Measurements from ENCODE around the gene GPRC5B.

Gene GPRC5B

DNA sequence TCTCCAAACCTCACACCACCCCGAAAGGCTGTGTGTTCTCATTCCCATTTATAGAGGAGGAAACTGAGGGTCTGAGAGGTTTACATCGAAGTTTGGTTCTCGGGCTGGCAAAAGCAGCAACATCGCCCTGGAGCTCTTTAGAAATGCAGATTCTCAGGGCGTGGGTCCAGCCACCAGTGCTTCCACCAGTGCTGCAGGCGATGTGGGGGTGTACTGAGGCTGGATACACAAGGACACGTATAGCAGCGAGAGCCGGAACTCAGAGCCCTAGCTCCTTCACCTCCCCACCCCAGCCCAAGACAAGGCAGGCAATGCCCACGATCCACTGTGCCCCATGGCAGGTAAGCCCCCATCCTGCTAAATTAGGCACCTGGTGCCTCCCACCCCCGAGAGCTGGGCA lies 5.9 kb downstream of the GPRC5B start:
- peaks cover 5% of the 10 kb centered on the region for H3K27me3 ChIP-seq (ENCODE audit: control insufficient read depth, insufficient read depth, low read length)
- H3K4me3 ChIP-seq (ENCODE audit: low read length) = no peak overlapping the region
- H3K4me1 ChIP-seq (ENCODE audit: control insufficient read depth, insufficient read depth, low read length) = peaks cover 18% of the 10 kb centered on the region
- no peak overlapping the region for H3K9ac ChIP-seq (ENCODE audit: low read length)
- H3K36me3 ChIP-seq (ENCODE audit: control insufficient read depth, insufficient read depth, low read length) = peaks cover 3% of the 10 kb centered on the region
- H3K9me3 ChIP-seq (ENCODE audit: control insufficient read depth, low read length) = no peaks in the 10 kb centered on the region

DNA sequence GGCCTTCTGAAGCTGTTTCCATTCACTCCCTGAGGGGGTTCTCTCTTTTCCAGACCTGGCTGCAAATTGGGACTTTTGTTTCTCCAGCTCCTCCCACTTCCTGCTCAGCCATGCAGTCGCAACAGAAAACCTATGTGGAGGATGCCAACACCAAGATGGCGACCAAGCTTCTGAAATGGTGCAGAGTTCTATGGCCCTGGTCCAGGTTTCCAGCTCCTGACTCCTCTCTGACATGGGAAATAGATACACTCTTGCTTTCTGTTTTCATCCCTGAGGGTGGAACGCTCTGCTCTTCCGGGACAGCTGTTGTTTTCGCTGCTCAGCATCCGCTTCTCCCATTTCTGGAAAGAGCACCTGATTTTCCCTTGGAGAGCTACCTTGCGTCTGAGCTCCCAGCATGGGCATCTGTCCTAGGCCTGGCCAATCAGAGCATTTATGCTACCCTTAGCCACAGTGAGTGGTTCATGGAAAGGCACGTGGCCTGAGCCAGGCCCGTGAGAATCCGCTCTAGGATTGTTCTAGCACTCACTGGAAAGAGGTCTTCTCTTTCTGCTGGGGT lies 8.1 kb downstream of the GPRC5B start:
- Histone ChIP-seq H3K36me3 (ENCODE audit: control insufficient read depth, insufficient read depth, low read length) (peaks cover 3% of the 10 kb centered on the region), H3K9ac (ENCODE audit: low read length) (no peak overlapping the region), H3K9me3 (ENCODE audit: control insufficient read depth, low read length) (no peaks in the 10 kb centered on the region), H3K27me3 (ENCODE audit: control insufficient read depth, insufficient read depth, low read length) (no peaks in the 10 kb centered on the region), H3K4me3 (ENCODE audit: low read length) (no peak overlapping the region), H3K4me1 (ENCODE audit: control insufficient read depth, insufficient read depth, low read length) (peaks cover 18% of the 10 kb centered on the region)

DNA sequence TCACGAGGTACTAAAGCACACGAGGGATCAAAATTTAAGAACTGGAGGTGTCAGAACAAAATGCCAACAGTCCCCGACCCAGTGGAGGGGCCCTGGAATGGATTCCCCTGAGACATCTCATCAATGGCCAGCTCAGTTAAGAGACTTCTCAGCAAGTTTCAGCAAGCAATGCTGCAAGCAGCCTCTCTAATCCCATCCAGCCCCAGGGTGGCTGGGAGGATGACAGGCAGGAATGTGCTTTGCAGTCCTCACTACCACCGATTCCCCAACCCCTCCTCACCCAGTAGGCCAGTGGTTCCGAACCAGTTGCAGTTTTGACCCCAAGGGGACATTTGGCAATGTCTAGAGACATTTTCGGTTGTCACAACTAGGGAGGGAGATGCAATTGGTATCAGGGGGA lies 8.7 kb downstream of the GPRC5B start:
- Histone ChIP-seq H3K27me3 (ENCODE audit: control insufficient read depth, insufficient read depth, low read length) (no peaks in the 10 kb centered on the region), H3K9ac (ENCODE audit: low read length) (no peak overlapping the region), H3K36me3 (ENCODE audit: control insufficient read depth, insufficient read depth, low read length) (peaks cover 3% of the 10 kb centered on the region), H3K4me3 (ENCODE audit: low read length) (no peak overlapping the region), H3K4me1 (ENCODE audit: control insufficient read depth, insufficient read depth, low read length) (peaks cover 18% of the 10 kb centered on the region), H3K9me3 (ENCODE audit: control insufficient read depth, low read length) (no peaks in the 10 kb centered on the region)

DNA sequence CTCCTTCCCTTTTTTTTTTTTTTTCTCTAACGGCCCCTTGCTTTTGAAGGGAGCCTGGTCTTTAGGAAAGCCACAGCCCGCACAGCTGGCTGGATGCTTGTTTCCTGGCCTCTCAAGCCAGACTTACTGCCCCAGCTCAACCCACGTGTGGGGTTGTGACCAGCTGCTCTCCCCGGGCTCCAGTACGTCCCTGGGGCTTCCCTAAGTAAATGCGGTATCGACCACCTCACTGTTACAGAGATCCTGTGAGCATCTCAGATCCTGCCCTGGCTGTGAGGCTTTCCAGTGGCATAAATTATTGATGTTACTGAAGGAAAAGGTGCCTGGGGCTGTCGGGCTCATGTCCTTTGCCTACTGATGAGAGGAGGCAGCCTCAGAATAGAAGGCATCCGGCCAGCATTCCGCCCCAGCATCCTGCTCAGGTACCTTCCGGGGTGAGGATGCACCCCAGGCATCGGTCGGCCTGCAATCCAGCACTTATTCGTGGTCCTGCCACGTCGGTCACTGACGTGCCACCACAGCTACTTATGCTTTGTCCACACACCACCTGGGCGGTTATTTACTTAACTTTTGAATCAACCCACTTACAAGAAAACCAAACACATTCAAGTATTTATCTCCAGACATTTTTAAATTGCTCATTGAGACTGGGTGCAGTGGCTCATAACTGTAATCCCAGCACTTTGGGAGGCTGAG lies 9.6 kb downstream of the GPRC5B start:
- Histone ChIP-seq H3K27me3 (ENCODE audit: control insufficient read depth, insufficient read depth, low read length) (no peaks in the 10 kb centered on the region), H3K9ac (ENCODE audit: low read length) (no peak overlapping the region), H3K4me3 (ENCODE audit: low read length) (no peak overlapping the region), H3K36me3 (ENCODE audit: control insufficient read depth, insufficient read depth, low read length) (peaks cover 3% of the 10 kb centered on the region), H3K9me3 (ENCODE audit: control insufficient read depth, low read length) (no peaks in the 10 kb centered on the region), H3K4me1 (ENCODE audit: control insufficient read depth, insufficient read depth, low read length) (peaks cover 18% of the 10 kb centered on the region)

DNA sequence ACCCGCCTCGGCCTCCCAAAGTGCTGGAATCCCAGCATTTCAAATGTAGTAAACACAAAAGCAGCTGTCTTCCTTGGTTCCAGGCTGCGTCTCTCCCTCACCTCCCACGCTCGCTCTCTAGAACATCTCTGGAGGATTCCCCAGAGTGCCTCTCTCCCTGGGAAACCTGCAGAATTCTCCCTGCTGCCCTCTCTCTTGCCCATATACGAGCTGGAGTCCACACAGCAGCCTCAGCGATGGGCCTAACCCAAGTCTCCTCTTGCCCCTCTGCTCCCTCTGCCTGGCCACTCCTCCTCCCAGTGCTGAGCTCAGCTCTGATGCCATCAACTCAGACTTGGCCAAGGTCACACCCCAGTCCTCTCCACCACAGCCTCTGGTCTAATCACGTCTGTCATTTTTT lies 10.6 kb downstream of the GPRC5B start:
- Histone ChIP-seq H3K9me3 (ENCODE audit: control insufficient read depth, low read length) (no peaks in the 10 kb centered on the region), H3K36me3 (ENCODE audit: control insufficient read depth, insufficient read depth, low read length) (peaks cover 3% of the 10 kb centered on the region), H3K4me3 (ENCODE audit: low read length) (no peak overlapping the region), H3K27me3 (ENCODE audit: control insufficient read depth, insufficient read depth, low read length) (no peaks in the 10 kb centered on the region), H3K4me1 (ENCODE audit: control insufficient read depth, insufficient read depth, low read length) (peaks cover 11% of the 10 kb centered on the region), H3K9ac (ENCODE audit: low read length) (no peak overlapping the region)

DNA sequence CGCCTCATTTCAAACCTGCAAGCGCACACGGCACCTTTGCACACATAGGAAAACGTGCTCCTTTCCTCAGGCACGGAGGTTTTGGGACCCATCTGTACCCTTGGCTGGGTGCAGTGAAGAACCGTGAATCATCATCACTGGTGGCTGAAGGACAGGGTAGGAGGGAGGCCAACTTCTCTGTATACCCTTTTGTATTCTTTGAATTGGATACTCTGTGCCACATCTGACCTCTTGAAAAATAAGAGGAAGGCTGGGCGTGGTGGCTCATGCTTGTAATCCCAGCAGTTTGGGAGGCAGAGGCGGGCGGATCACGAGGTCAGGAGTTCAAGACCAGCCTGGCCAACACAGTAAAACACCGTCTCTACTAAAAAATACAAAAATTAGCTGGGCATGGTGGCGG lies 11.7 kb downstream of the GPRC5B start:
- no peaks in the 10 kb centered on the region for H3K9me3 ChIP-seq (ENCODE audit: control insufficient read depth, low read length)
- no peaks in the 10 kb centered on the region for H3K36me3 ChIP-seq (ENCODE audit: control insufficient read depth, insufficient read depth, low read length)
- H3K4me1 ChIP-seq (ENCODE audit: control insufficient read depth, insufficient read depth, low read length) = peaks cover 7% of the 10 kb centered on the region
- H3K4me3 ChIP-seq (ENCODE audit: low read length) = no peak overlapping the region
- no peaks in the 10 kb centered on the region for H3K27me3 ChIP-seq (ENCODE audit: control insufficient read depth, insufficient read depth, low read length)
- no peak overlapping the region for H3K9ac ChIP-seq (ENCODE audit: low read length)

DNA sequence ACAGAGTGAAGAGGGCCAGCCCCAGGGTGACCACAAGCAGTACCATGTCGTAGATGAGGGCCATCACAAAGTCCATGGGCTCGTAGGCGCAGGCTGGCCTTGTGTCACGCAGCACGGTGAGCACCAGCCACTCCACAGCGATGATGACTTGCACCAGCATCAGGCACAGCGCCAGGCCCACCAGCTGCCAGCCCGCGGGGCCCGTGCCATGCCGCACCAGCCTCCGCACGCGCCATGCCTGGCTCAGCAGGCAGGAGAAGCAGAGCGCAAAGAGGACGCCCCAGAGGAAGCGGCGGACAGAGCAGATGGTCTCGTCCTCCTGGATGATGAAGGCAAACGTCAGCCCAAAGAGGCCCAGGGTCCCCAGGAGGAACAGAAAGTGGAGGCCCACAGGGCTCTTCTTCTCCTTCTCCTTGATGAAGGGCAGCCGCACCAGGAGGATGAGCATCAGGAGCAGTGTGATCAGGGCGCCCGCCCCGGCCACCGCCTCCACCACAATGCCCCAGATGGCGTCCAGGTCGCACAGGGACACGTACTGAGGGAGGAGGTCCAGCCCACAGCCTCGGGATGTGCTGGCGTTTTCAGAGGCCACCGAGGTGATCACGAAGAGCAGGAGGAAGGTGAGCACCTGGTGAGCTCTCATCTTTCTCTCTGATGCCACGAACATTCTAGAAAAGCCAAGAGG lies 12.3 kb downstream of the GPRC5B start:
- H3K9ac ChIP-seq (ENCODE audit: low read length) = no peak overlapping the region
- H3K36me3 ChIP-seq (ENCODE audit: control insufficient read depth, insufficient read depth, low read length) = no peaks in the 10 kb centered on the region

DNA sequence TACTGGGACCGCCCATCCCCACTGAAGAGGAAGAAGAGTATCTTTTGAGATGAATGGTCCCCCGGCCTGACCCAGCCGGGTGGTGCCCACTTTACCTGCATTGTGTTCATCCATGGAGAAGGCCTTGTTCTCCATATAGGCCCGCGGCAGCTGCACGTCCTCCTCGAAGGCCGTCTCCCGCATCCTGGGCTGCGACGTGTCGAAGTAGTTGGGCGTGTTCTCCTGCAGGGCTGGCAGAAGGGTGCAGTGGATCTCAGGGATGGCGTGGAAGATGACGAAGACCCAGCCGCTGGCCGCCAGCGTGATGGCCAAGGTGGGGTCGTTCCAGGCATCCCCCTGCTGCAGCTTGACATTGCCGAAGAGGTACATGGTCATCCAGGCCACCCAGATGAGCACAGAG lies 12.9 kb downstream of the GPRC5B start:
- Histone ChIP-seq H3K27me3 (ENCODE audit: control insufficient read depth, insufficient read depth, low read length) (no peaks in the 10 kb centered on the region), H3K9ac (ENCODE audit: low read length) (no peak overlapping the region), H3K9me3 (ENCODE audit: control insufficient read depth, low read length) (no peaks in the 10 kb centered on the region), H3K36me3 (ENCODE audit: control insufficient read depth, insufficient read depth, low read length) (no peaks in the 10 kb centered on the region), H3K4me1 (ENCODE audit: control insufficient read depth, insufficient read depth, low read length) (peaks cover 7% of the 10 kb centered on the region), H3K4me3 (ENCODE audit: low read length) (no peak overlapping the region)

More for the DNA sequence above, 12.3 kb downstream of the GPRC5B start:
- Histone ChIP-seq H3K27me3 (ENCODE audit: control insufficient read depth, insufficient read depth, low read length) (no peaks in the 10 kb centered on the region), H3K4me3 (ENCODE audit: low read length) (no peak overlapping the region), H3K4me1 (ENCODE audit: control insufficient read depth, insufficient read depth, low read length) (peaks cover 7% of the 10 kb centered on the region), H3K9me3 (ENCODE audit: control insufficient read depth, low read length) (no peaks in the 10 kb centered on the region)

DNA sequence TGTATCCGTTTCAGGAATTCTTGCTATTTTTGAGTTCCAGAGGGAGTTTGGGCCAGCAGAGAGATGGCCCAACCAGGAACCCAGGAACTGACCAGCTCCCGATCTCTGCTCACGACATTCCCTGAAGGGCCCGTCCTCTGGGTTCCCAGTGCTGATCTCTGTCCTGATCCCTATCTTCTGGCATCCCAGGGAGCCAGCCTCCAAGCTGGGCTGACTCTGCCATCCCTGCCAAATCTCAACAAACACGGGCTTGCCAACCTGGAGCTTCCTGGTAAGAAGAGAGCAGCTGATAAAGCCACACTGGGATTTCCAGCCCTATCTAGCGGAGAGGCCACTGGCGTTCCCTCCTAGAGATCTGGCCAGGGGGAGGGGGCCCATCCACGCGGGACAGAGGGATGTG lies 16.2 kb downstream of the GPRC5B start:
- H3K27me3 ChIP-seq (ENCODE audit: control insufficient read depth, insufficient read depth, low read length) = no peaks in the 10 kb centered on the region
- H3K9me3 ChIP-seq (ENCODE audit: control insufficient read depth, low read length) = no peaks in the 10 kb centered on the region
- no peaks in the 10 kb centered on the region for H3K36me3 ChIP-seq (ENCODE audit: control insufficient read depth, insufficient read depth, low read length)
- no peak overlapping the region for H3K4me3 ChIP-seq (ENCODE audit: low read length)
- H3K9ac ChIP-seq (ENCODE audit: low read length) = no peak overlapping the region
- no peaks in the 10 kb centered on the region for H3K4me1 ChIP-seq (ENCODE audit: control insufficient read depth, insufficient read depth, low read length)

DNA sequence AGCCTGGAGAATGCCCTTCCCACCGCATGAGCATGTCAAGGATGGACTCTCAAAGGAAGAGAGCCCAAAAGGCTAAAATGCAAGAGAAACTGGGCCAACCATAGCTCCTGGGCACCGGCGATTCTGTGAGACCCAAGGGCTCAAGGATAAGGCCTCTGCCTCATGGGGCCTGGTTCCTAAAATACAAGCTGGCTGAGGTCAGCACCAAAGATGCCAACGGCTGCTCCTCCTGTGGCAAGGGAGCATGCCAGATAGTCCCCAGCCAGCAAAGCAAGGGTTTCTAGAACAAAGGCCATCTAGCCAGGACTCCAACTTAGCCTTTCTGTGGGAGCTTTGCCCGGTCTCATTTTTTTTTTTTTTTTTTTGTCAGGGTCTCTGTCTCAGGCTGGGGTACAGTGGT lies 20.1 kb downstream of the GPRC5B start:
- Histone ChIP-seq H3K4me1 (ENCODE audit: control insufficient read depth, insufficient read depth, low read length) (no peaks in the 10 kb centered on the region), H3K4me3 (ENCODE audit: low read length) (no peak overlapping the region), H3K27me3 (ENCODE audit: control insufficient read depth, insufficient read depth, low read length) (no peaks in the 10 kb centered on the region), H3K36me3 (ENCODE audit: control insufficient read depth, insufficient read depth, low read length) (no peaks in the 10 kb centered on the region), H3K9me3 (ENCODE audit: control insufficient read depth, low read length) (no peaks in the 10 kb centered on the region), H3K9ac (ENCODE audit: low read length) (no peak overlapping the region)

DNA sequence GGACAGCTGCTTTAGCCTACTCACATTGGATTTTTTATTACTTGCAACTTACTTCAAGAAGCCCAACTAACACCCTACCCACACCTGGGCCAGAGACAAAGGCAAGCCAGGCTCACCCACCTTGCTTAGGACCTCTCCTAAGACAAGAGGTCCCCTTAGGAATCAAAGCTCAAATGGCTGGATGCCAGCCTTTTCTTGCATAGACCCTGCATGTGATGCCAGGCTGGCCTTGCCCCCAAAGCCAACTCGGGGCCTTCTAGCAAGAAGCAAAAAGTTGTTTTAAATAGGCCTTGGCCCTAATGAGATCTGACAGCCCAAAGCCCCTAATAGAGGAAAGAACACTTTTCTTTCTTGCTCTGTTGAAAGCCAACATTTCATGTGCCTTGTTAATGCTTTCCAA lies 20.7 kb downstream of the GPRC5B start:
- H3K9ac ChIP-seq (ENCODE audit: low read length) = no peak overlapping the region
- H3K9me3 ChIP-seq (ENCODE audit: control insufficient read depth, low read length) = no peaks in the 10 kb centered on the region
- H3K4me3 ChIP-seq (ENCODE audit: low read length) = no peak overlapping the region
- H3K27me3 ChIP-seq (ENCODE audit: control insufficient read depth, insufficient read depth, low read length) = no peaks in the 10 kb centered on the region
- H3K36me3 ChIP-seq (ENCODE audit: control insufficient read depth, insufficient read depth, low read length) = peaks cover 4% of the 10 kb centered on the region
- no peaks in the 10 kb centered on the region for H3K4me1 ChIP-seq (ENCODE audit: control insufficient read depth, insufficient read depth, low read length)

DNA sequence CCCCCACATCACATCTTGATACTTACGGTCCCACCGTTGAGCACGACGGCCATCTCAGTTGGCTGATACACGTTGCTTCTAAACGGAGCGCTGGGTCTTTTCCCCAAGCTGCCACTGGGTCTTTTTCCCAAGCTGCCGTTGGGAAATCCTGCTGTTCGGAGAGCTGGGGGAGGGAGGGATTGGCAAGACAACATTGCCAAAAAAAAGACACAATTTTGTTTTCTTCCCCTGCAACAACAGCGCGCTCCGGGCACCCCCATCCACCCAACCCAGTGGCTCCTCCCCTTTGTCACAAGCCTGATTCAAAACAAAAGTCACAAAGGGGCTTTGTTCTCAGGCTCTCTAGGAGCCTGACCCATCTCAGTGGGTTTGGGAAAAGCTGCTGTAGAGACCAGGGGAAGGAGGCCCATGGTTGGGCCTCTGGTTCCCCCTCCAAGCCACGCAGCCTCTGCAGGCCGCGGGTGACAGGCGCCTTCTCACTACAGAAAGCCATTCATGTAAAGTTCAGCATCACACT lies 22.8 kb downstream of the GPRC5B start:
- H3K4me1 ChIP-seq (ENCODE audit: control insufficient read depth, insufficient read depth, low read length) = no peaks in the 10 kb centered on the region
- H3K9me3 ChIP-seq (ENCODE audit: control insufficient read depth, low read length) = no peaks in the 10 kb centered on the region
- H3K9ac ChIP-seq (ENCODE audit: low read length) = no peak overlapping the region
- peaks cover 9% of the 10 kb centered on the region for H3K36me3 ChIP-seq (ENCODE audit: control insufficient read depth, insufficient read depth, low read length)
- no peak overlapping the region for H3K4me3 ChIP-seq (ENCODE audit: low read length)
- H3K27me3 ChIP-seq (ENCODE audit: control insufficient read depth, insufficient read depth, low read length) = no peaks in the 10 kb centered on the region

Measured in mucosa of stomach (tissue), 1 donor.